Panc1 (cell line): Measurements from ENCODE around the gene MAGI3. TPM values are rescaled to one million over a fixed set of nuclear protein-coding genes. Genes with fewer than 3 reads are reported as not detected.

Experiments used
- ATAC-seq: fragments of 200-7000 bp; cut with Tn5 transposase; 2 replicates; pipeline ENCODE4 v1.9.1; 2020; ENCODE audit warnings: mild to moderate bottlenecking, moderate library complexity
- BruUV-seq: library from RNA; stranded (reverse); fragments of 400-500 nt; replicated peaks from 2 replicates; lab custom pipeline; 2021; lab: Mats Ljungman, UMichigan
- CTCF ChIA-PET: fragments of 300-600 bp; sonication (Branson Sonifier 250); formaldehyde crosslinking; loops from one replicate; lab custom pipeline; 2022; ENCODE audit warnings: antibody characterized with exemption; lab: Charles Lee
- POLR2A ChIA-PET: fragments of 300-600 bp; sonication (Branson Sonifier 250); formaldehyde crosslinking; loops from one replicate; lab custom pipeline; 2022; ENCODE audit warnings: antibody characterized with exemption; lab: Charles Lee
- DNase-seq: peaks from one replicate; pipeline ENCODE4 v3.0.0-alpha.2; 2010; ENCODE audit warnings: low read depth, low spot score
- H3K27ac ChIP-seq: 2 replicates; pipeline ENCODE4 v1.5.1; 2011; ENCODE audit warnings: mild to moderate bottlenecking, low read length, inconsistent platforms
- H3K27me3 ChIP-seq: fragments of 200-500 bp; sonication (Bioruptor generic); 2 replicates; pipeline ENCODE4 v1.6.0; 2014; ENCODE audit warnings: low read length, inconsistent platforms; ENCODE audit not compliant: control insufficient read depth, insufficient read depth
- H3K36me3 ChIP-seq: fragments of 200-500 bp; sonication (Bioruptor generic); 2 replicates; pipeline ENCODE4 v1.5.1; 2014; ENCODE audit warnings: inconsistent platforms, mild to moderate bottlenecking, low read length, moderate library complexity; ENCODE audit not compliant: control insufficient read depth, insufficient read depth
- H3K4me1 ChIP-seq: 2 replicates; pipeline ENCODE4 v1.5.1; 2011; ENCODE audit warnings: inconsistent platforms, mild to moderate bottlenecking, low read length, moderate library complexity; ENCODE audit not compliant: control insufficient read depth, insufficient read depth
- H3K4me3 ChIP-seq, 2 experiments: 2 replicates each; pipeline ENCODE4 v1.5.1; 2011 to 2012; ENCODE audit warnings: low read depth in 2 of 2, low read length in 2 of 2, mild to moderate bottlenecking in 2 of 2, inconsistent platforms in 1 of 2, moderate library complexity in 1 of 2
- H3K9me3 ChIP-seq: fragments of 200-500 bp; sonication (Bioruptor generic); 2 replicates; pipeline ENCODE4 v1.5.1; 2014; ENCODE audit warnings: low read depth, mild to moderate bottlenecking, inconsistent platforms, low read length, moderate library complexity; ENCODE audit not compliant: control insufficient read depth, insufficient read depth
- POLR2AphosphoS5 ChIP-seq: IDR thresholded peaks from 2 replicates; pipeline ENCODE4 v1.6.1; 2012; ENCODE audit warnings: mild to moderate bottlenecking, low read depth, low read length, moderate library complexity
- REST ChIP-seq, 2 experiments: IDR thresholded peaks; 2 replicates each; pipeline ENCODE4 v1.6.1; 2011 to 2012; ENCODE audit warnings: low read depth in 2 of 2, control low read depth in 1 of 2, low read length in 1 of 2, mild to moderate bottlenecking in 1 of 2, moderate library complexity in 1 of 2; ENCODE audit not compliant: insufficient read depth in 1 of 2
- SIN3A ChIP-seq: IDR thresholded peaks from 2 replicates; pipeline ENCODE4 v1.6.1; 2012; ENCODE audit warnings: low read depth, mild to moderate bottlenecking, low read length, moderate library complexity, borderline replicate concordance; ENCODE audit not compliant: insufficient read depth
- TCF7L2 ChIP-seq: IDR thresholded peaks from 2 replicates; pipeline ENCODE4 v1.6.1; 2011; ENCODE audit warnings: mild to moderate bottlenecking, low read depth, low read length, inconsistent platforms
- in situ Hi-C: cut with HindIII; loops from 2 replicates; pipeline ENCODE4 v1.10.0; 2016; ENCODE audit warnings: low sequenced_read_pairs, low pct_unique_long_range_greater_than_20kb
- intact Hi-C: fragments of 100-400 bp; cut with micrococcal nuclease; formaldehyde crosslinking; loops from one replicate; pipeline ENCODE4 v1.10.0; 2022; ENCODE audit not compliant: unreplicated experiment
- total RNA-seq: library from RNA; stranded (reverse); gene quantifications from one replicate; pipeline ENCODE4 v1.2.1, GENCODE V29; 2021; ENCODE audit not compliant: unreplicated experiment
- TF ChIP-seq, protein P1 (sequence below): fragments of 450-650 bp; IDR thresholded peaks from 2 replicates; pipeline ENCODE4 v1.5.1; 2017; ENCODE audit warnings: mild to moderate bottlenecking

Gene MAGI3
- total RNA-seq, 1 experiment from 2014 or later, result 10.9 TPM

DNA sequence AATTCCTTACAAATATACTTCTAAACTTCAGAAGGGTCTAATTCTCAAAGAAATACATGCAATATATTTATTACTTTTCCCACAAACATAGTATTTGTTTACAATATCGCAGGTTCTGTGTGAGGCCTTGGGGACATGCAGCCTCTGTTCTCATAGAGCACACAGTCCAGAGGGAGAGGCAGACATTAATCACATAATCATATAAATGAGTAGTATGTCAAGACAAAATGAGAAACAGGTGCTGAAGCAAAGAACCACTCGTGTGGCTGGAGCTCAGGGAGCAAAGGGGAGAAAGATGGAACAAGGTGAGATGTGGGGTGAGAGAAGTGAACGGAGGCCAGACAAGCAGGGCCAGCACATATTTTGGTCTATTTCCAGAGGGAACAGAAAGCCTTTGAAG lies 26.4 kb upstream of the MAGI3 start:
- in situ Hi-C loops (no loop called here), intact Hi-C loops (no loop called here)
- no peaks in the 10 kb centered on the region for H3K27me3 ChIP-seq
- no peak overlapping the region for H3K27ac ChIP-seq
- H3K4me3 ChIP-seq, result no peak overlapping the region
- DNase-seq (no peak), ATAC-seq (no peak)
- TF ChIP-seq TCF7L2 (no peak), REST (IDR thresholded peaks at IDR 0.05; ENCODE audit: insufficient read depth in 1 of 2, low read depth in 2 of 2, low read length in 1 of 2) (no peak), SIN3A (no peak), POLR2AphosphoS5 (no peak)
- TF ChIP-seq, protein P1, sequence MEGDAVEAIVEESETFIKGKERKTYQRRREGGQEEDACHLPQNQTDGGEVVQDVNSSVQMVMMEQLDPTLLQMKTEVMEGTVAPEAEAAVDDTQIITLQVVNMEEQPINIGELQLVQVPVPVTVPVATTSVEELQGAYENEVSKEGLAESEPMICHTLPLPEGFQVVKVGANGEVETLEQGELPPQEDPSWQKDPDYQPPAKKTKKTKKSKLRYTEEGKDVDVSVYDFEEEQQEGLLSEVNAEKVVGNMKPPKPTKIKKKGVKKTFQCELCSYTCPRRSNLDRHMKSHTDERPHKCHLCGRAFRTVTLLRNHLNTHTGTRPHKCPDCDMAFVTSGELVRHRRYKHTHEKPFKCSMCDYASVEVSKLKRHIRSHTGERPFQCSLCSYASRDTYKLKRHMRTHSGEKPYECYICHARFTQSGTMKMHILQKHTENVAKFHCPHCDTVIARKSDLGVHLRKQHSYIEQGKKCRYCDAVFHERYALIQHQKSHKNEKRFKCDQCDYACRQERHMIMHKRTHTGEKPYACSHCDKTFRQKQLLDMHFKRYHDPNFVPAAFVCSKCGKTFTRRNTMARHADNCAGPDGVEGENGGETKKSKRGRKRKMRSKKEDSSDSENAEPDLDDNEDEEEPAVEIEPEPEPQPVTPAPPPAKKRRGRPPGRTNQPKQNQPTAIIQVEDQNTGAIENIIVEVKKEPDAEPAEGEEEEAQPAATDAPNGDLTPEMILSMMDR, result no peak
- no TSS peak for BruUV-seq
- no peaks in the 10 kb centered on the region for H3K36me3 ChIP-seq
- ChIA-PET POLR2A (no interaction called here), CTCF (no interaction called here)
- no peaks in the 10 kb centered on the region for H3K4me1 ChIP-seq
- no peaks in the 10 kb centered on the region for H3K9me3 ChIP-seq

DNA sequence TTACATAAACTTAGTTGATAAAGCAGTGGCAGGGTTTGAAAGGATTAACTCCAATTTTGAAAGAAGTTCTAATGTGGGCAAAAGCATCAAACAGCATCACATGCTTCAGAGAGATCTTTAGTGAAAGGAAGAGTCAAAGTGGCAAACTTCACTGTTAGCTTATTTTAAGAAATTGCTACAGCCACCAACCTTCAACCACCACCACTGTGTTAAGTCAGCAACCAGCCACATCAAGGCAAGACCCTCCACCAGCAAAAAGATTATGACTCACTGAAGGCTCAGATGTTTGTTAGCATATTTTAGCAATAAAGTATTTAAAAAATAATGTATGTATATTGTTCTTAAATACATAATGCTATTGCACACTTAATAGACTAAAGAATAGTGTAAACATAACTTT lies 21.3 kb upstream of the MAGI3 start:
- no peak overlapping the region for H3K27ac ChIP-seq
- intact Hi-C loops (no loop called here), in situ Hi-C loops (no loop called here)
- no peaks in the 10 kb centered on the region for H3K9me3 ChIP-seq
- H3K4me1 ChIP-seq, result no peaks in the 10 kb centered on the region
- no peak overlapping the region for H3K4me3 ChIP-seq
- CTCF ChIA-PET, result no interaction called here
- BruUV-seq, result no TSS peak
- no peaks in the 10 kb centered on the region for H3K36me3 ChIP-seq
- TF ChIP-seq, protein P1, result no peak
- TF ChIP-seq TCF7L2 (no peak), POLR2AphosphoS5 (no peak), SIN3A (no peak), REST (IDR thresholded peaks at IDR 0.05; ENCODE audit: insufficient read depth in 1 of 2, low read depth in 2 of 2, low read length in 1 of 2) (no peak)
- POLR2A ChIA-PET, result no interaction called here
- no peak for ATAC-seq
- H3K27me3 ChIP-seq, result no peaks in the 10 kb centered on the region
- no peak for DNase-seq
